IMR-90 (cell line): Measurements from ENCODE around the gene ADAMTSL1. TPM values are rescaled to one million over a fixed set of nuclear protein-coding genes. Genes with fewer than 3 reads are reported as not detected.

ENCODE experiments used
- ATAC-seq: fragments of 200-7000 bp; cut with Tn5 transposase; 2 replicates; pipeline ENCODE4 v1.9.1; 2020; ENCODE audit warnings: low read depth, mild to moderate bottlenecking, moderate library complexity
- BruUV-seq: library from RNA; stranded (reverse); fragments of 400-500 nt; replicated peaks from 2 replicates; lab custom pipeline; 2021; lab: Mats Ljungman, UMichigan
- CTCF ChIA-PET: fragments of 300-600 bp; formaldehyde crosslinking; extraction: SDS; loops from one replicate; lab custom pipeline; 2021; ENCODE audit warnings: antibody characterized with exemption; lab: Yijun Ruan, JAX
- POLR2A ChIA-PET: fragments of 300-600 bp; sonication (Branson Sonifier 250); formaldehyde crosslinking; loops from one replicate; lab custom pipeline; 2022; ENCODE audit warnings: antibody characterized with exemption; ENCODE audit not compliant: unreplicated experiment; lab: Charles Lee
- DNase-seq: peaks from one replicate; pipeline ENCODE4 v3.0.0; 2013
- H2AFZ ChIP-seq: replicated peaks from 2 replicates; pipeline ENCODE3; 2013; ENCODE audit warnings: low read length, mild to moderate bottlenecking; ENCODE audit not compliant: poor library complexity
- H2AK5ac ChIP-seq: 2 replicates; pipeline ENCODE4 v1.6.1; 2013; ENCODE audit warnings: low read depth, low read length, inconsistent platforms
- H2AK9ac ChIP-seq: replicated peaks from 2 replicates; pipeline ENCODE3; 2013; ENCODE audit warnings: mild to moderate bottlenecking, low read depth, low read length, moderate library complexity; ENCODE audit not compliant: poor library complexity
- H2BK120ac ChIP-seq: 2 replicates; pipeline ENCODE4 v1.6.1; 2013; ENCODE audit warnings: low read depth, low read length, inconsistent platforms
- H2BK15ac ChIP-seq: 3 replicates; pipeline ENCODE4 v1.6.1; 2013; ENCODE audit warnings: low read depth, low read length, inconsistent platforms
- H2BK20ac ChIP-seq: 2 replicates; pipeline ENCODE4 v1.6.1; 2013; ENCODE audit warnings: low read depth, mild to moderate bottlenecking, inconsistent platforms, low read length, moderate library complexity
- H2BK5ac ChIP-seq: 2 replicates; pipeline ENCODE4 v1.6.1; 2013; ENCODE audit warnings: mild to moderate bottlenecking, low read depth, low read length, inconsistent platforms; ENCODE audit not compliant: poor library complexity, severe bottlenecking
- H3K14ac ChIP-seq: replicated peaks from 2 replicates; pipeline ENCODE4 v1.6.1; 2013; ENCODE audit warnings: low read depth, low read length, inconsistent platforms
- H3K18ac ChIP-seq: 2 replicates; pipeline ENCODE4 v1.6.1; 2013; ENCODE audit warnings: low read depth, low read length, control low read depth
- H3K23ac ChIP-seq: 2 replicates; pipeline ENCODE4 v1.6.1; 2013; ENCODE audit warnings: low read depth, low read length, inconsistent platforms
- H3K27ac ChIP-seq: 2 replicates; pipeline ENCODE4 v1.5.1; 2013; ENCODE audit warnings: mild to moderate bottlenecking, control low read depth, low read length; ENCODE audit not compliant: insufficient read depth
- H3K27me3 ChIP-seq: 2 replicates; pipeline ENCODE4 v1.6.1; 2013; ENCODE audit warnings: low read length; ENCODE audit not compliant: control insufficient read depth, insufficient read depth
- H3K36me3 ChIP-seq: 2 replicates; pipeline ENCODE4 v1.6.1; 2013; ENCODE audit warnings: low read length, mixed read lengths; ENCODE audit not compliant: control insufficient read depth, insufficient read depth
- H3K4ac ChIP-seq: 2 replicates; pipeline ENCODE4 v1.6.1; 2013; ENCODE audit warnings: low read depth, low read length, inconsistent platforms
- H3K4me1 ChIP-seq: 2 replicates; pipeline ENCODE4 v1.6.1; 2013; ENCODE audit warnings: low read length, mixed read lengths; ENCODE audit not compliant: control insufficient read depth, insufficient read depth
- H3K4me2 ChIP-seq: 2 replicates; pipeline ENCODE4 v1.6.1; 2013; ENCODE audit warnings: low read depth, mild to moderate bottlenecking, control low read depth, low read length, moderate library complexity
- H3K4me3 ChIP-seq: 2 replicates; pipeline ENCODE4 v1.5.1; 2013; ENCODE audit warnings: low read depth, mild to moderate bottlenecking, control low read depth, low read length, moderate library complexity; ENCODE audit not compliant: insufficient read depth
- H3K56ac ChIP-seq: 2 replicates; pipeline ENCODE4 v1.6.1; 2013; ENCODE audit warnings: low read length, inconsistent platforms; ENCODE audit not compliant: insufficient read depth; ENCODE audit errors: extremely low read depth
- H3K79me1 ChIP-seq, 2 experiments: 2 replicates each; pipeline ENCODE4 v1.6.1; 2013; ENCODE audit warnings: low read length in 2 of 2, inconsistent platforms in 1 of 2, low read depth in 1 of 2
- H3K9ac ChIP-seq: 2 replicates; pipeline ENCODE4 v1.6.1; 2013; ENCODE audit warnings: low read depth, low read length, control low read depth
- H3K9me1 ChIP-seq: 2 replicates; pipeline ENCODE4 v1.6.1; 2013; ENCODE audit warnings: low read length, inconsistent platforms; ENCODE audit not compliant: insufficient read depth
- H3K9me3 ChIP-seq: 2 replicates; pipeline ENCODE4 v1.6.1; 2013; ENCODE audit warnings: low read length; ENCODE audit not compliant: control insufficient read depth, insufficient read depth
- H4K20me1 ChIP-seq: 2 replicates; pipeline ENCODE4 v1.6.1; 2013; ENCODE audit warnings: low read length, inconsistent platforms; ENCODE audit not compliant: insufficient read depth
- H4K5ac ChIP-seq: 2 replicates; pipeline ENCODE4 v1.6.1; 2013; ENCODE audit warnings: mild to moderate bottlenecking, low read depth, low read length, control low read depth
- H4K8ac ChIP-seq, 2 experiments: 2 replicates each; pipeline ENCODE4 v1.6.1; 2013; ENCODE audit warnings: low read depth in 2 of 2, low read length in 2 of 2, control low read depth in 1 of 2, inconsistent platforms in 1 of 2
- H4K91ac ChIP-seq: 2 replicates; pipeline ENCODE4 v1.6.1; 2013; ENCODE audit warnings: low read depth, low read length, inconsistent platforms; ENCODE audit not compliant: insufficient read depth
- BHLHE40 ChIP-seq: fragments of 150-350 bp; IDR thresholded peaks from 2 replicates; pipeline ENCODE4 v1.6.1; 2016; ENCODE audit warnings: mild to moderate bottlenecking, low read depth, low read length
- CEBPB ChIP-seq: IDR thresholded peaks from 2 replicates; pipeline ENCODE4 v1.6.1; 2012; ENCODE audit warnings: low read depth, low read length, improper control_type of control experiment
- CHD1 ChIP-seq: IDR thresholded peaks from 2 replicates; pipeline ENCODE4 v1.6.1; 2012; ENCODE audit warnings: low read depth, low read length, improper control_type of control experiment
- FOS ChIP-seq: fragments of 150-350 bp; IDR thresholded peaks from 2 replicates; pipeline ENCODE4 v1.6.1; 2016; ENCODE audit warnings: low read depth, low read length
- MAFK ChIP-seq: IDR thresholded peaks from 2 replicates; pipeline ENCODE4 v1.6.1; 2012; ENCODE audit warnings: low read depth, low read length, improper control_type of control experiment
- MAZ ChIP-seq: IDR thresholded peaks from 2 replicates; pipeline ENCODE4 v1.6.1; 2012; ENCODE audit warnings: low read depth, mild to moderate bottlenecking, low read length, improper control_type of control experiment, moderate library complexity, borderline replicate concordance
- MXI1 ChIP-seq: IDR thresholded peaks from 2 replicates; pipeline ENCODE4 v1.6.1; 2012; ENCODE audit warnings: low read depth, mild to moderate bottlenecking, low read length, moderate library complexity, borderline replicate concordance
- NFE2L2 ChIP-seq: fragments of 150-350 bp; IDR thresholded peaks from 2 replicates; pipeline ENCODE4 v1.6.1; 2016; ENCODE audit warnings: low read depth, mild to moderate bottlenecking, low read length
- RAD21 ChIP-seq: IDR thresholded peaks from 2 replicates; pipeline ENCODE4 v1.6.1; 2012; ENCODE audit warnings: low read length, improper control_type of control experiment
- RCOR1 ChIP-seq: IDR thresholded peaks from 2 replicates; pipeline ENCODE4 v1.6.1; 2012; ENCODE audit warnings: mild to moderate bottlenecking, low read length, improper control_type of control experiment; ENCODE audit not compliant: insufficient replicate concordance
- RFX5 ChIP-seq: IDR thresholded peaks from 2 replicates; pipeline ENCODE4 v1.8.0; 2012; ENCODE audit warnings: low read depth, mild to moderate bottlenecking, low read length, moderate library complexity
- SMC3 ChIP-seq: fragments of 150-350 bp; IDR thresholded peaks from 2 replicates; pipeline ENCODE4 v1.6.1; 2016; ENCODE audit warnings: low read depth, mild to moderate bottlenecking, antibody characterized with exemption, low read length, moderate library complexity
- WGBS, 2 experiments: methylation state at CpG; one replicate each; pipeline versions ENCODE4 v1.1.5 to v1.1.7; 2013; ENCODE audit warnings: missing lambda C conversion rate in 2 of 2; ENCODE audit not compliant: insufficient read length in 1 of 2; ENCODE audit errors: extremely low coverage in 2 of 2; 5-methylcytosine and 5-hydroxymethylcytosine counted together
- dilution Hi-C: fragments of 300-500 bp; cut with HindIII; formaldehyde crosslinking; loops from one replicate; pipeline ENCODE4 v1.14.3; 2018; ENCODE audit warnings: low sequenced_read_pairs; ENCODE audit not compliant: unreplicated experiment
- in situ Hi-C: fragments of 300-500 bp; cut with MboI; formaldehyde crosslinking; loops from 3 replicates; pipeline ENCODE4 v1.14.3; 2019; ENCODE audit warnings: low sequenced_read_pairs, inconsistent platforms, mixed read lengths
- intact Hi-C: fragments of 100-400 bp; cut with micrococcal nuclease; formaldehyde crosslinking; loops from 2 replicates; pipeline ENCODE4 v1.10.0; 2022
- polyA plus RNA-seq, 3 experiments: library from polyadenylated mRNA; depleted of rRNA; stranded (reverse); fragments of >200 nt; gene quantifications; 2 replicates each; pipeline ENCODE4 v1.2.3, GENCODE V29; 2012; ENCODE audit warnings: low replicate concordance in 1 of 3
- total RNA-seq: library from RNA; depleted of rRNA; stranded (reverse); fragments of >200 nt; gene quantifications from 2 replicates; pipeline ENCODE4 v1.2.3, GENCODE V29; 2012
- TF ChIP-seq, protein P1 (sequence below): conservative IDR thresholded peaks from 2 replicates; pipeline ENCODE4 v1.5.1; 2012; ENCODE audit warnings: mild to moderate bottlenecking, low read depth, low read length, improper control_type of control experiment
- TF ChIP-seq, protein P2 (sequence below): fragments of 150-350 bp; IDR thresholded peaks from 2 replicates; pipeline ENCODE4 v1.6.1; 2017; ENCODE audit warnings: mild to moderate bottlenecking, antibody characterized with exemption, low read length, low read depth
- TF ChIP-seq, protein P3 (sequence below): fragments of 150-350 bp; IDR thresholded peaks from 2 replicates; pipeline ENCODE4 v1.6.1; 2016; ENCODE audit warnings: low read depth, mild to moderate bottlenecking, low read length, moderate library complexity, borderline replicate concordance

Gene ADAMTSL1
- total and polyA plus RNA-seq, 2 of the 4 experiments (the other 2 are of a cell fraction) = 38.2 to 62.2 TPM

DNA sequence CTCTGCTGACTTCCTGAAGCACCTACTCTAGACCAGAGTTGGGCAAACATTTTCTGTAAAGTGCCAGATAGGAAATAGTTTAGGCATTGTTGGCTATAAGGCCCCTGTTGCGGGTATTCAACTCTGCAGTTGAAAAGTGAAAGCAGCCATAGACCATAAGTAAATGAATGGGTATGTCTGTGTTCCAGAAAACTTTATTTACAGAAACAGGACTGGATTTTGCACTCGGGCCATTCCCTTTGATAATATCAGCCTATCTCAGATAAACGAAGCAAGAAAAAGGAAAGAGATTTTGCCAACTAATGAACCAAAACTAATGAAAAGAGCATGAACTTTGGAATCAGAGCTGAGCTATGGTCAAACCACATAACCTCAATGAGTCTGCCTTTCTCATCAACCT is 374.7 kb downstream of the ADAMTSL1 start:
- H4K20me1 ChIP-seq = no peaks in the 10 kb centered on the region
- dilution Hi-C loops = no loop called here
- no peaks in the 10 kb centered on the region for H3K79me1 ChIP-seq
- H3K4me2 ChIP-seq = no peak overlapping the region
- no peak overlapping the region for H4K91ac ChIP-seq
- ChIA-PET CTCF (no interaction called here), POLR2A (no interaction called here)
- H3K56ac ChIP-seq = no peak overlapping the region
- H3K18ac ChIP-seq = no peak overlapping the region
- no peak overlapping the region for H2BK120ac ChIP-seq
- no peak overlapping the region for H2BK15ac ChIP-seq
- in situ Hi-C loops = no loop called here
- no peaks in the 10 kb centered on the region for H3K9me1 ChIP-seq
- intact Hi-C loops = no loop called here
- H3K14ac ChIP-seq = no peak overlapping the region
- H4K5ac ChIP-seq = no peak overlapping the region
- DNase-seq = no peak
- ATAC-seq = no peak
- no peak overlapping the region for H2AFZ ChIP-seq
- no peaks in the 10 kb centered on the region for H3K4me1 ChIP-seq
- no peak overlapping the region for H4K8ac ChIP-seq
- H3K27me3 ChIP-seq = no peaks in the 10 kb centered on the region
- no peak overlapping the region for H3K9ac ChIP-seq
- H2AK9ac ChIP-seq = no peak overlapping the region
- H3K9me3 ChIP-seq = no peaks in the 10 kb centered on the region
- no peak overlapping the region for H2BK20ac ChIP-seq
- H3K4me3 ChIP-seq = no peak overlapping the region
- H3K27ac ChIP-seq = no peak overlapping the region
- no peaks in the 10 kb centered on the region for H3K36me3 ChIP-seq
- no peak overlapping the region for H3K4ac ChIP-seq
- no peak overlapping the region for H2AK5ac ChIP-seq
- no peak overlapping the region for H3K23ac ChIP-seq
- TF ChIP-seq, protein P1, sequence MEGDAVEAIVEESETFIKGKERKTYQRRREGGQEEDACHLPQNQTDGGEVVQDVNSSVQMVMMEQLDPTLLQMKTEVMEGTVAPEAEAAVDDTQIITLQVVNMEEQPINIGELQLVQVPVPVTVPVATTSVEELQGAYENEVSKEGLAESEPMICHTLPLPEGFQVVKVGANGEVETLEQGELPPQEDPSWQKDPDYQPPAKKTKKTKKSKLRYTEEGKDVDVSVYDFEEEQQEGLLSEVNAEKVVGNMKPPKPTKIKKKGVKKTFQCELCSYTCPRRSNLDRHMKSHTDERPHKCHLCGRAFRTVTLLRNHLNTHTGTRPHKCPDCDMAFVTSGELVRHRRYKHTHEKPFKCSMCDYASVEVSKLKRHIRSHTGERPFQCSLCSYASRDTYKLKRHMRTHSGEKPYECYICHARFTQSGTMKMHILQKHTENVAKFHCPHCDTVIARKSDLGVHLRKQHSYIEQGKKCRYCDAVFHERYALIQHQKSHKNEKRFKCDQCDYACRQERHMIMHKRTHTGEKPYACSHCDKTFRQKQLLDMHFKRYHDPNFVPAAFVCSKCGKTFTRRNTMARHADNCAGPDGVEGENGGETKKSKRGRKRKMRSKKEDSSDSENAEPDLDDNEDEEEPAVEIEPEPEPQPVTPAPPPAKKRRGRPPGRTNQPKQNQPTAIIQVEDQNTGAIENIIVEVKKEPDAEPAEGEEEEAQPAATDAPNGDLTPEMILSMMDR = no peak
- TF ChIP-seq MAZ = no peak
- no peak for TF ChIP-seq CEBPB
- no peak for TF ChIP-seq RFX5
- TF ChIP-seq NFE2L2 = no peak
- TF ChIP-seq CHD1 = no peak
- TF ChIP-seq MAFK = no peak
- no peak for TF ChIP-seq SMC3
- TF ChIP-seq MXI1 = no peak
- TF ChIP-seq RAD21 = no peak
- TF ChIP-seq BHLHE40 = no peak
- TF ChIP-seq FOS = no peak
- no peak for TF ChIP-seq RCOR1
- TF ChIP-seq, protein P2, sequence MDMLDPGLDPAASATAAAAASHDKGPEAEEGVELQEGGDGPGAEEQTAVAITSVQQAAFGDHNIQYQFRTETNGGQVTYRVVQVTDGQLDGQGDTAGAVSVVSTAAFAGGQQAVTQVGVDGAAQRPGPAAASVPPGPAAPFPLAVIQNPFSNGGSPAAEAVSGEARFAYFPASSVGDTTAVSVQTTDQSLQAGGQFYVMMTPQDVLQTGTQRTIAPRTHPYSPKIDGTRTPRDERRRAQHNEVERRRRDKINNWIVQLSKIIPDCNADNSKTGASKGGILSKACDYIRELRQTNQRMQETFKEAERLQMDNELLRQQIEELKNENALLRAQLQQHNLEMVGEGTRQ = no peak
- TF ChIP-seq, protein P3, sequence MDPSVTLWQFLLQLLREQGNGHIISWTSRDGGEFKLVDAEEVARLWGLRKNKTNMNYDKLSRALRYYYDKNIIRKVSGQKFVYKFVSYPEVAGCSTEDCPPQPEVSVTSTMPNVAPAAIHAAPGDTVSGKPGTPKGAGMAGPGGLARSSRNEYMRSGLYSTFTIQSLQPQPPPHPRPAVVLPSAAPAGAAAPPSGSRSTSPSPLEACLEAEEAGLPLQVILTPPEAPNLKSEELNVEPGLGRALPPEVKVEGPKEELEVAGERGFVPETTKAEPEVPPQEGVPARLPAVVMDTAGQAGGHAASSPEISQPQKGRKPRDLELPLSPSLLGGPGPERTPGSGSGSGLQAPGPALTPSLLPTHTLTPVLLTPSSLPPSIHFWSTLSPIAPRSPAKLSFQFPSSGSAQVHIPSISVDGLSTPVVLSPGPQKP = no peak
- no peak overlapping the region for H2BK5ac ChIP-seq
- no CpG with 5 or more reads among the region's 3 CpGs for WGBS, 2 experiments
- no TSS peak for BruUV-seq
